ENCODE results near the gene KIAA0513.

- TF ChIP-seq GATA3 (IDR thresholded peaks at IDR 0.05; ENCODE audit: low read depth, low read length): no peak
- no peak for TF ChIP-seq GATA2 (IDR thresholded peaks at IDR 0.05; ENCODE audit: low read depth, low read length)
Observed at GRCh38 chr16:85034591-85035433, 7.2 kb downstream of the KIAA0513 start.

All from SH-SY5Y (cell line).